Stimulated activated CD8-positive, alpha-beta memory T cell treated with anti-CD3 and anti-CD28 coated beads, Interleukin-7, amount 100 ng/mL, for 48 hours (primary cell): Measurements from ENCODE around the gene FSTL4.
A peak's percentile ranks its signal among the peaks of the same experiment; 100 is the strongest.

Experiments
- DNase-seq, 2 donors: peaks; one replicate each; pipeline ENCODE4 v3.0.0-alpha.2; 2020; ENCODE audit warnings: low read depth in 1 of 2; ENCODE audit errors: extremely low read depth in 1 of 2

FSTL4 gene

GRCh38 chr5:133205204-133205603 lies 407.1 kb downstream of the FSTL4 start:
- DNase-seq: no peak

- no peak for DNase-seq
These were observed 408.7 kb downstream of the FSTL4 start for GRCh38 chr5:133203317-133204305.

- DNase-seq: no peak
These were observed 410.2 kb downstream of the FSTL4 start for GRCh38 chr5:133202066-133202665.

GRCh38 chr5:133201310-133201709 lies 411.0 kb downstream of the FSTL4 start:
- no peak for DNase-seq

GRCh38 chr5:133200256-133200655 lies 412.1 kb downstream of the FSTL4 start:
- no peak for DNase-seq

GRCh38 chr5:133199417-133200178 lies 412.7 kb downstream of the FSTL4 start:
- DNase-seq: no peak

- DNase-seq: no peak
These were observed 413.8 kb downstream of the FSTL4 start for GRCh38 chr5:133198511-133198910.

GRCh38 chr5:133196441-133197085 lies 415.8 kb downstream of the FSTL4 start:
- DNase-seq: no peak

- no peak for DNase-seq
These were observed 417.1 kb downstream of the FSTL4 start for GRCh38 chr5:133195250-133195649.

GRCh38 chr5:133193794-133194193 lies 418.5 kb downstream of the FSTL4 start:
- no peak for DNase-seq

GRCh38 chr5:133192716-133193115 lies 419.6 kb downstream of the FSTL4 start:
- no peak for DNase-seq

GRCh38 chr5:133189881-133190280 lies 422.5 kb downstream of the FSTL4 start:
- DNase-seq: no peak

- no peak for DNase-seq
These were observed 432.9 kb downstream of the FSTL4 start for GRCh38 chr5:133179405-133179804.

- DNase-seq: peak in 1 of 2 donors; percentile 22
These were observed 441.5 kb downstream of the FSTL4 start for GRCh38 chr5:133170756-133171387.

- DNase-seq: no peak
These were observed 447.6 kb downstream of the FSTL4 start for GRCh38 chr5:133164759-133165158.

- DNase-seq: no peak
These were observed 448.5 kb downstream of the FSTL4 start for GRCh38 chr5:133163839-133164238.

- no peak for DNase-seq
These were observed 452.8 kb downstream of the FSTL4 start for GRCh38 chr5:133159543-133159942.

- no peak for DNase-seq
These were observed 456.9 kb downstream of the FSTL4 start for GRCh38 chr5:133155326-133155969.

GRCh38 chr5:133154274-133155075 lies 457.9 kb downstream of the FSTL4 start:
- no peak for DNase-seq
